ENCODE measurements around the gene RETN.

The RETN gene

DNA sequence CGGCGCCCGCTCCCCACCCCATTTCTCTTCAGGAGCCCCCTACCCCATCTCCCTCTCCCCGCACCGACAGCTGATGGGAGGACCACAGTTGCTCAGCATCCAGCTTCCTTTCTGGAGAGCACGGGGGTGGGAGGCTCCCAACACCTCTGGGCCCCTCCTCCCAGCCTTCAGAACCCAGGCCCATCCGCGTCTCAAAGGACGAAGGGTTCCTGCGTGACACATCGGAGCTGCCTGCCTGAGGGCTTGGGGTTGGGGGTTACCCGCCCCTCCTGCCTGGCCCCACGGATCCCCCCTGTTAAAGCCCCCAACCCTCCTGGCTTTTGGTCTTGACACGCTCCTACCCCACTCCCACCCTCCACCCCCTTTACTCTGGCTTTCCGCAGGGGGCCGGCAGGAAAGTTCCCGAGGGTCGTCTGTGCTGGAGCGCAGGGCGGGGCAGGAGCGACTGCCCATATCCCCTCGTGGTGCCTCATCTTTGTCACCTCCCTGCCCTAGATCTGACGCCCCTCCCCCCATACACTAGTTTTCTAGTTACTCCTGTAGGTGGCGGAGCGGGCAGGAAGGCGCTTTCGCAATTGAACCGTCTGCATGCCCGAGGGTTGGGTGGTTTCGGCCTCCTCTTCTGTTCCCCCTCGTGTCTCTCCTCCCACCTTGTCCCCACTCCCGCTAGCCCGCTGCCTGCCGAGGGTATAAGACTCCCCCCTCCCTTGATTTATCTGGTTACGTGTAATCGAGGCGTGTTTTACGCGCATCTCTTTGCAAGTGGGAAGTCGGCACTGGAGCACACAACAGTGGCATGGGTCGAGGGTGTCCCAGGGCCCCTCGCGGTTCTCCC, 12.7 kb downstream of the RETN start:
- in situ Hi-C loops (cut with HindIII; ENCODE audit: low sequenced_read_pairs), result no loop called here

GRCh38 chr19:7682175-7682855, 13.5 kb downstream of the RETN start:
- in situ Hi-C loops (cut with HindIII; ENCODE audit: low sequenced_read_pairs), result no loop called here

DNA sequence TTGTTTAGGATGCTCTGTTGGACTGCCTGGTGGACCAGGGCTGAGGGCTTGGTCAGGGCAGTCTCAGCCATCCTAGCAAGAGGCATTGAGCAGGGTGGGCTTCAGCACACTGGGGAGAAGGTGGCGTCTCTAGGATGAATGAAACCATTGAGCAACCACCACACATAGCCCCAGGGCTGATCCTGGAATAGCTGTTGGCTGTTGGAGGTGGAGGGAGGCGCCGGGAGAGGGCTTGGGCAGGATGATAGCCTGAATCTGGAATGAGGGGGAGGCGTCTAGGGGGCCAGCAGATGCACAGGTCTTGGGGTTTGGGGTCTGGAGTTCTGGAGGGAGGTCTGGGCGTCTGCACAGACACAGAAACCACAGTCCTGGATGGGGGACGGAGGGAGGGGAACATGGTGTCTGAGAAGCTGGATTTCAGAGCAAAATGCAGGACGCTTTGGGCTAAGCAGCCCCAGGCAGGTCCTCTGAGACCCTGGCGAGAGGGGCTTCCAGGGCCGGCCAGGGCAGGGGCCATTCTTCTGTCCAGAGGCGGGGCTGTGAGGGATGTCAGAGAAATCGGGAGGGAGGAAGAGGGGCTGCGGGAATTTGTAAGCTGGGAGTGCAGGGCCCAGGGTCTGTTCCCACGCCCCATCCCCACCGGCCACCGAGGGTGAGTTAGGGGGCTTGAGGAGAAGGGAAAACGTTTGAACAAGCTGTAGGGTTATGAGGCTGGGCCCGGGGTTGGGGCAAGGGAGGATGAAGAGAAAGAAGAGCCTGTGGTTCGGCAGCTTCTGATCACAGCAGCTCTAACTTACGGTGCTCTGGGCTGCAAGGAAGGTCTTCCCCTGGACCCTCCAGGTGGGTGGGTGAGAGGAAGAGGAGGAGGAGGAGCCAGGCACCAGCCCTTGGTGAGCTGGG, 16.9 kb downstream of the RETN start:
- in situ Hi-C loops (cut with HindIII; ENCODE audit: low sequenced_read_pairs), result no loop called here

DNA sequence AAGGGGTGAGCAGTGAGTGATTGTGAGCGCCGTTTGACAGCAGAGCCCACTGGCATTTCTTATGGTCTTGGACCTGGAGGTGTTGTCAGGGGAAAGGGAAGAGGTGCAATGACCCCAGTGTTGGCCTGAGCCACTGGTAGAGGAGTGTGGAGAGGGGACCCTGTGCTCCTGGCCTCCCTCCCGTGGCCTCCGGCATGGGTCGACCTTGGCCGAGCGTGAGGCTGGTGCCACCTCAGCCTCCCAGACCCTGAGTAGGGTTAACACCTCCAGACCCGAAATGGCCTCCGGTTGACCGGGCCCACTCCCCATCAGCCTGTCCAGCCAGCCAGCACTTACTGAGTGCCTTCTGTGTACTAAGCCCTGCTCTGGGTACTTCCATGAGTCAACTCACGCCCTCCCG, 18.3 kb downstream of the RETN start:
- in situ Hi-C loops (cut with HindIII; ENCODE audit: low sequenced_read_pairs), result no loop called here

- in situ Hi-C loops (cut with HindIII; ENCODE audit: low sequenced_read_pairs), result no loop called here
Measured at GRCh38 chr19:7689165-7689564, 20.3 kb downstream of the RETN start.

GRCh38 chr19:7690779-7691258, 22.0 kb downstream of the RETN start:
- in situ Hi-C loops (cut with HindIII; ENCODE audit: low sequenced_read_pairs), result no loop called here

DNA sequence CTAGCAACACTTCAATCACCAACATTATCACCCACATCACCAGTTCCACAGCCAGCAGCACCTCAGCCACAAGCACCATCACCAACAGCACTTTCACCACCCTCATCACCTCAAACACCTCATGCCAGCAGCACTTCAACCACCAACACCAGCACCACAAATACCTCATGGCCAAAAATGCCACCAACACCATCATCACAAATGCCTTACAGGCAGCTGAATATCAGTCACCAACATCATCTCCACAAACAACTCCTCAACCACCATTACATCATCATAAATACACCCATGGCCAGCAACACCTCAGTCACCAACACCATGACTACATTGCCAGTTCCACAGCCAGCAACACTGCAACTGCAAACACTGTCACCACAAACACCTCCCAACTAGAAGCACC, 22.6 kb downstream of the RETN start:
- in situ Hi-C loops (cut with HindIII; ENCODE audit: low sequenced_read_pairs), result no loop called here

- in situ Hi-C loops (cut with HindIII; ENCODE audit: low sequenced_read_pairs), result no loop called here
Measured at GRCh38 chr19:7692417-7693088, 23.7 kb downstream of the RETN start.

- in situ Hi-C loops (cut with HindIII; ENCODE audit: low sequenced_read_pairs), result no loop called here
Measured at GRCh38 chr19:7694499-7694898, 25.6 kb downstream of the RETN start.

GRCh38 chr19:7697721-7698287, 29.0 kb downstream of the RETN start:
- in situ Hi-C loops (cut with HindIII; ENCODE audit: low sequenced_read_pairs), result no loop called here

DNA sequence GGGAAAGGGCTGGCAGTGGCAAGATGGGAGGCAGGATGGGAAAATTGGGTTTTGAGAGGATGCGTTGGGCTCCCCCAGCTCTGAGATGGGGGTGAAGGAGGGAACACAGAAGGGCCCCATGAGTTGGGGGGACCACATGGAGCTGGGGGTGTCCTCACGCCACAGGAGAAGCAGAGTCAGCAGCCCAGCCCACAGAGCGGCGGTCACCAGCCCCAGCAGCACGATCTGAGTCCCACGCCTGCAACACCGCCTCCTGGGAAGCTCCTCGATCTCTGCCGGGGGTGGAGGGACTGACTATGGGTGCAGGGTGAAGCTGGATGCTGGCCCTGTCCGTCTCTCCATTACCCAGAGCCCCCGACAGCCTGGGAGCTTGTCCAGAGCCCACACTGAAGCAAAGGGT, 29.7 kb downstream of the RETN start:
- in situ Hi-C loops (cut with HindIII; ENCODE audit: low sequenced_read_pairs), result no loop called here

- in situ Hi-C loops (cut with HindIII; ENCODE audit: low sequenced_read_pairs), result no loop called here
Measured at GRCh38 chr19:7699003-7699402, 30.2 kb downstream of the RETN start.

DNA sequence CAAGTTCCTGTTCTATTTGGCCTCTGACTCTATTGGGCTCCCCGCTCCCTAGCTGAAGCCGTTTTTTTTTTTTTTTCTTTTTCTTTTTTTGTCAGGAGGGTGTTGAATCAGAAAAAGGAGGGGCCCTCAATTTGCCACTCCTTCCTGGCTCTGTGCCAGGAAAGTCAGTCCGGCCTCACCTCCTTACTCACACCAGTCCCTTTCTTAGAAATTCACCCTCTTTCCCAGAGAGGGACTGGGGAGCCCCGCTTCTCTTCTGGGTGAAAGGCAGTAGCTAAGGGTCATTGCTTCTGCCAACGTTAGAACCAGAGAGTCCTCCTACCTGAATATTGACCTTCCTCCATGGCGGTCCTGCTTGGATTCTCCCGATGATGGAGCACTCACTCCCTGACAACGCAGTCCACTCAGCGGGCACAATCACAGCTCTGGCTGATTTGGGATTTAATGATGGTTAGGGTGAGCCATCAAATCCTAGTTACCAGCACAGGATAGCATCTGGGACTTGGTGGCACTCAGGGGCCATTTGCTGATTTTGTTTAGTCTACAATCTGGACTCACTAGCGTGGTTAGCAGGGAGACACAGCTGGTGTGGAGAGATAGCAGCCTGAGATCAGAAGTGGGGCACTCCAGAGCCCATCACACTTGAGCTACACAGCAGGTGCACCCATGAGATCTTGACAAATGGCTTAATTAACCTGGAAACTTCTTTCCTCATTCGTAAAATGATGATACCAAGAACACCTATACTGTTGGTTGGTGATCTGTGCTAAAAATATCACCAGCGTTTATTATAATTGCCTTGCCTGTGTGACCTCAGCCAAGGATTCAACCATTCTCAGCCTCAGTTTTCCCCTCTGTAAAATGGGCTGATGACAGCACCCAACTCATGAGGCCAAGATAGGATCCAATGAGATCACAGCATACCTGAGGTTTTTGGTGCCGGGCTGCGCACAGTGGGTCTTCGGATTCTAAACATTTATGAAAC, 30.9 kb downstream of the RETN start:
- in situ Hi-C loops (cut with HindIII; ENCODE audit: low sequenced_read_pairs), result loop anchor here (25.0 kb wide), 1 partner anchor 163 kb away; the partner anchor contains the start of gene PRR36

DNA sequence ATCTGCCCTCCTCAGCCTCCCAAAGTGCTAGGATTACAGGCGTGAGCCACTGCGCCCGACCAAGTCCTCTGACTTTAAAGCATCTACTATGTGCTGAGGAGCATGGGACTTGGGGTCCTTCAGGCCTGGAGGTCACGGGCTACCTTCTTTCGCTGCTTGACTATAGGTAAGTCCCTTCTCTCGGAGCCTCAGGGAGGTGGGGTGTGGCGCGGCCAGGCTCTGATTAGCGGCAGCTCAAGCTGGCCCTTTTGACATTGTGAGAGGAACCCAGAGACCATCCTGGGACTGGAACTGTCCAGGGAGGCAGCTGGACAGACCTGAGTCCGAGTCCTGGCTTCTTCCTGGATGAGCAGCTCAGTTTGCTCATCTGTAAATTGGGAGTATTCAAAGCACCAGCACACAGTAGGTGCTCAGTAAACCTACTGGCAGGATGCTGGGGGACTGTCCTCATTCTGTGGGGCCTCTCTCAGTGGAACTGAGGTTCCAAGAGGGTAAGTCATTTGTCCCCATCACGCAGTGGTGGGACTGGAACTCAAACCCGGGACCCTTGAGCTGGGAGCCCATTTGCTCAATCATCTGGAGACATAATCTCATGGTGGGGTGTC, 32.3 kb downstream of the RETN start:
- in situ Hi-C loops (cut with HindIII; ENCODE audit: low sequenced_read_pairs), result loop anchor here (25.0 kb wide), 1 partner anchor 161 kb away; the partner anchor contains the start of gene PRR36

DNA sequence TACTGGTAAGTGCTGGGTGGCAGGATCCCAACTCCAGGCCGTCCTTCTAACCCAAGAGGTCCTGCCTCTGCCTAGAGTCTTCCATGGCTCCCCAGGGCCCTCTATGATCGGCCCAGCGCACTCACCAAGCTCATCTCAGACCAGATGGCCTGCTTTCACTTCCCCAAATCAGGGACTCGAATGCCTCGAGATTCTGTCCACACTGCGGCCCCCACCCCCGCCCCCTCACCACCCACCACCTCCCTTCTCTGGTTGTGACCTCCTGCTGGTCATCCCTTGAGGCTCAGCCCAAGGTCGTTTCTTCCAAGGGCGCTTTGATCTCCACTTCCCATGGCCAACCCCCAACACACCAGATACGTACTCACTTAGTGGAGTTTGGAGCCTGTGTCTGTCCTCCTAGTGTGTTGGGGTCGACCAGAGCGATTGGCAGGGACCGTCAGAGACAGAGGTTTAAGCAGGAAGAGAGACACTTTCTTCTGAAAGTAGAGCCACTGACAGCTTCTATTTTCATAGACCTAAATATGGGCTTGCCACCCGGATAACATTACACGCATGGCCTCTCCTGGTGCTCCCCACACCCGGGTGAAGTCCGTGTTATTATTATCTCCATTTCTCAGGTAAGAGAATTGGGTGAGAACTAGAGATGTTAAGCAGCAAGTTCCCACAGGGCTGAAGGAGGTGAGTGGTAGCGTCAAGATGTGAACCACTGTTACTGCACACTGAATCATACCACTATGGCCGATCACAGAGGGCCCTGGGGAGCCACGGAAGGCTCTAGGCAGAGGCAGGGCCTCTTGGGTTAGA, 33.0 kb downstream of the RETN start, which contains the start of gene FCER2:
TSS of gene FCER2 (minus strand) at position 478 of the 804 bp plus-strand sequence. CDS start 2,371 bp downstream, outside the sequence.
- in situ Hi-C loops (cut with HindIII; ENCODE audit: low sequenced_read_pairs), result loop anchor here (25.0 kb wide), 1 partner anchor 160 kb away; the partner anchor contains the start of gene PRR36

GRCh38 chr19:7703332-7703731, 34.5 kb downstream of the RETN start:
- in situ Hi-C loops (cut with HindIII; ENCODE audit: low sequenced_read_pairs), result loop anchor here (25.0 kb wide), 1 partner anchor 159 kb away; the partner anchor contains the start of gene PRR36
